Measurements from ENCODE around the gene NPTX2. TPM values are rescaled to one million over a fixed set of nuclear protein-coding genes. Genes with fewer than 3 reads are reported as not detected.

NPTX2 gene
- total RNA-seq (2022) (not detected in 2 replicates), Bru-seq, nascent RNA (not detected), BruChase-seq, experiment 1, labeled RNA remaining after a 2-hour chase (not detected), BruChase-seq, experiment 2, labeled RNA remaining after a 6-hour chase (not detected)
- long read RNA-seq = 0 reads

DNA sequence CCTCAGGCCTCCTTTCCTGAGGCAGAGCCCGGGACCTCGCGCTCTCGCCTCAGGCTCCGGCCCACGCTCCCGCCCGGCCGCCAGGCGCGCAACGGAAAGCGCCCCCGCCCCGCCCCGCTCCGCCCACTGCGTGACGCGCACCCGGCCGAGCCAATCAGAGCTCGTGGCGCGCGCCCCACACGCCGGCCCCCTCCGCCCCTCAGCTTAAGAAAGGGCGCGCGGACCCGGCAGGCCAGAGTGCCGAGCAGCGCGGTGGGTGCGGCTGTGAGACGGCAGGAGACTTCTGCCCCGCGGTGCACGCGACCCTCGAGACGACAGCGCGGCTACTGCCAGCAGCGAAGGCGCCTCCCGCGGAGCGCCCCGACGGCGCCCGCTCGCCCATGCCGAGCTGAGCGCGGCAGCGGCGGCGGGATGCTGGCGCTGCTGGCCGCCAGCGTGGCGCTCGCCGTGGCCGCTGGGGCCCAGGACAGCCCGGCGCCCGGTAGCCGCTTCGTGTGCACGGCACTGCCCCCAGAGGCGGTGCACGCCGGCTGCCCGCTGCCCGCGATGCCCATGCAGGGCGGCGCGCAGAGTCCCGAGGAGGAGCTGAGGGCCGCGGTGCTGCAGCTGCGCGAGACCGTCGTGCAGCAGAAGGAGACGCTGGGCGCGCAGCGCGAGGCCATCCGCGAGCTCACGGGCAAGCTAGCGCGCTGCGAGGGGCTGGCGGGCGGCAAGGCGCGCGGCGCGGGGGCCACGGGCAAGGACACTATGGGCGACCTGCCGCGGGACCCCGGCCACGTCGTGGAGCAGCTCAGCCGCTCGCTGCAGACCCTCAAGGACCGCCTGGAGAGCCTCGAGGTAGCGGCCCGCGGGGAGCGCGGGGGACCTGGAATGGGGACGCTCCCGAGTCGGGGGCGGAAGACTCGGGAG, at the start of gene NPTX2:
Gene NPTX2 (plus strand): TSS at position 235 of the 909 bp plus-strand sequence. CDS start 177 bp downstream, at position 412.
- ChIA-PET POLR2A (no interaction called here), CTCF (no interaction called here)
- Histone ChIP-seq H3K27me3 (replicated peaks; ENCODE audit: control insufficient read depth, insufficient read depth, low read length) (peaks cover 1% of the 10 kb centered on the region), H3K4me3 (ENCODE audit: low read depth, low read length) (no peak within 1 kb of the TSS), H3K36me3 (ENCODE audit: control insufficient read depth, insufficient read depth, low read length) (no peaks in the 10 kb centered on the region), H3K4me1 (0 out of 2 replicates have a peak, but pooled peaks cover 6% of the 10 kb centered on the region), H3K9me3 (no peaks in the 10 kb centered on the region)
- intact Hi-C loops (cut with micrococcal nuclease; ENCODE audit: unreplicated experiment) = no loop called here
- Mint-ChIP-seq H3K27ac (ENCODE audit: unreplicated experiment) (no peak within 1 kb of the TSS), H3K4me1 (ENCODE audit: low read depth, unreplicated experiment) (no peaks in the 10 kb centered on the region), H3K9me3 (ENCODE audit: unreplicated experiment) (no peaks in the 10 kb centered on the region), H3K27me3 (ENCODE audit: insufficient read depth, unreplicated experiment) (peaks cover 13% of the 10 kb centered on the region), H3K36me3 (ENCODE audit: insufficient read depth, unreplicated experiment) (no peaks in the 10 kb centered on the region), H3K4me3 (ENCODE audit: unreplicated experiment) (no peak within 1 kb of the TSS)
- no TSS peak for BruUV-seq (replicated peaks)
- no peak for DNase-seq
- TF ChIP-seq, protein P1, sequence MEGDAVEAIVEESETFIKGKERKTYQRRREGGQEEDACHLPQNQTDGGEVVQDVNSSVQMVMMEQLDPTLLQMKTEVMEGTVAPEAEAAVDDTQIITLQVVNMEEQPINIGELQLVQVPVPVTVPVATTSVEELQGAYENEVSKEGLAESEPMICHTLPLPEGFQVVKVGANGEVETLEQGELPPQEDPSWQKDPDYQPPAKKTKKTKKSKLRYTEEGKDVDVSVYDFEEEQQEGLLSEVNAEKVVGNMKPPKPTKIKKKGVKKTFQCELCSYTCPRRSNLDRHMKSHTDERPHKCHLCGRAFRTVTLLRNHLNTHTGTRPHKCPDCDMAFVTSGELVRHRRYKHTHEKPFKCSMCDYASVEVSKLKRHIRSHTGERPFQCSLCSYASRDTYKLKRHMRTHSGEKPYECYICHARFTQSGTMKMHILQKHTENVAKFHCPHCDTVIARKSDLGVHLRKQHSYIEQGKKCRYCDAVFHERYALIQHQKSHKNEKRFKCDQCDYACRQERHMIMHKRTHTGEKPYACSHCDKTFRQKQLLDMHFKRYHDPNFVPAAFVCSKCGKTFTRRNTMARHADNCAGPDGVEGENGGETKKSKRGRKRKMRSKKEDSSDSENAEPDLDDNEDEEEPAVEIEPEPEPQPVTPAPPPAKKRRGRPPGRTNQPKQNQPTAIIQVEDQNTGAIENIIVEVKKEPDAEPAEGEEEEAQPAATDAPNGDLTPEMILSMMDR (IDR thresholded peaks at IDR 0.05; ENCODE audit: insufficient read depth in 1 of 2, low read depth in 1 of 2, low read length in 1 of 2, severe bottlenecking in 1 of 2, unreplicated experiment in 1 of 2) = no peak

GRCh38 chr7:98567991-98568390, 49.1 kb upstream of the NPTX2 start:
- no peaks in the 10 kb centered on the region for H3K36me3 ChIP-seq (ENCODE audit: control insufficient read depth, insufficient read depth, low read length)
- no peaks in the 10 kb centered on the region for H3K27me3 ChIP-seq (replicated peaks; ENCODE audit: control insufficient read depth, insufficient read depth, low read length)
- Mint-ChIP-seq H3K4me3 (ENCODE audit: unreplicated experiment) (no peak overlapping the region), H3K27me3 (ENCODE audit: insufficient read depth, unreplicated experiment) (peaks cover 15% of the 10 kb centered on the region), H3K4me1 (ENCODE audit: low read depth, unreplicated experiment) (no peaks in the 10 kb centered on the region), H3K9me3 (ENCODE audit: unreplicated experiment) (peaks cover 17% of the 10 kb centered on the region), H3K36me3 (ENCODE audit: insufficient read depth, unreplicated experiment) (no peaks in the 10 kb centered on the region), H3K27ac (ENCODE audit: unreplicated experiment) (no peak overlapping the region)
- intact Hi-C loops (cut with micrococcal nuclease; ENCODE audit: unreplicated experiment) = no loop called here
- no peak for DNase-seq
- ChIA-PET CTCF (interaction anchor here (0.6 kb wide), 1 partner anchor 13 kb away, joined by 3 read pairs; no protein-coding TSS in a partner anchor), POLR2A (no interaction called here)
- H3K9me3 ChIP-seq = no peaks in the 10 kb centered on the region
- H3K4me3 ChIP-seq (ENCODE audit: low read depth, low read length) = no peak overlapping the region
- TF ChIP-seq, protein P1 (IDR thresholded peaks at IDR 0.05; ENCODE audit: insufficient read depth in 1 of 2, low read depth in 1 of 2, low read length in 1 of 2, severe bottlenecking in 1 of 2, unreplicated experiment in 1 of 2) = no peak
- no peaks in the 10 kb centered on the region for H3K4me1 ChIP-seq
- BruUV-seq (replicated peaks) = no TSS peak

GRCh38 chr7:98568891-98569290, 48.2 kb upstream of the NPTX2 start:
- BruUV-seq (replicated peaks) = no TSS peak

More at GRCh38 chr7:98568891-98569290, 48.2 kb upstream of the NPTX2 start:
- no peaks in the 10 kb centered on the region for H3K27me3 ChIP-seq (replicated peaks; ENCODE audit: control insufficient read depth, insufficient read depth, low read length)
- H3K27ac Mint-ChIP-seq (ENCODE audit: unreplicated experiment) = peak overlapping the region; percentile 35
- H3K4me1 Mint-ChIP-seq (ENCODE audit: low read depth, unreplicated experiment) = no peaks in the 10 kb centered on the region
- H3K4me1 ChIP-seq = no peaks in the 10 kb centered on the region
- no peaks in the 10 kb centered on the region for H3K36me3 ChIP-seq (ENCODE audit: control insufficient read depth, insufficient read depth, low read length)
- intact Hi-C loops (cut with micrococcal nuclease; ENCODE audit: unreplicated experiment) = no loop called here
- no peaks in the 10 kb centered on the region for H3K9me3 ChIP-seq
- peaks cover 13% of the 10 kb centered on the region for H3K27me3 Mint-ChIP-seq (ENCODE audit: insufficient read depth, unreplicated experiment)
- H3K4me3 ChIP-seq (ENCODE audit: low read depth, low read length) = no peak overlapping the region
- peaks cover 13% of the 10 kb centered on the region for H3K9me3 Mint-ChIP-seq (ENCODE audit: unreplicated experiment)
- H3K36me3 Mint-ChIP-seq (ENCODE audit: insufficient read depth, unreplicated experiment) = no peaks in the 10 kb centered on the region
- DNase-seq = no peak
- TF ChIP-seq, protein P1 (IDR thresholded peaks at IDR 0.05; ENCODE audit: insufficient read depth in 1 of 2, low read depth in 1 of 2, low read length in 1 of 2, severe bottlenecking in 1 of 2, unreplicated experiment in 1 of 2) = no peak
- POLR2A ChIA-PET = no interaction called here
- CTCF ChIA-PET = no interaction called here
- no peak overlapping the region for H3K4me3 Mint-ChIP-seq (ENCODE audit: unreplicated experiment)
